ENCODE data around the gene MROH8. TPM values are rescaled to one million over a fixed set of nuclear protein-coding genes. Genes with fewer than 3 reads are reported as not detected.
A peak's percentile ranks its signal among the peaks of the same experiment; 100 is the strongest.

The MROH8 gene
- total and polyA plus RNA-seq, 2 of the 13 experiments (the other 11 are each of a cell fraction or from before 2014, with no cell fraction given), result 2.6 to 5.5 TPM

- TF ChIP-seq CEBPZ (IDR thresholded peaks at IDR 0.05; ENCODE audit: low read length) (no peak), MZF1 (CRISPR knock-in tag; IDR thresholded peaks at IDR 0.05; ENCODE audit: borderline replicate concordance) (0 out of 2 replicates have a peak, but pooled peaks have one; percentile 35), ELF3 (CRISPR knock-in tag; IDR thresholded peaks at IDR 0.05) (peak; percentile 89; the same call in 1 of the 2 replicates), HOXD1 (CRISPR knock-in tag; IDR thresholded peaks at IDR 0.05) (peak; percentile 89; the same call in 1 of the 2 replicates), ZNF383 (CRISPR knock-in tag; IDR thresholded peaks at IDR 0.05; ENCODE audit: borderline replicate concordance) (0 out of 2 replicates have a peak, but pooled peaks have one; percentile 72), NCOA1 (CRISPR knock-in tag; IDR thresholded peaks at IDR 0.05) (peak; percentile 76; the same call in 1 of the 2 replicates), RFXANK (CRISPR knock-in tag; IDR thresholded peaks at IDR 0.05) (peak; percentile 31; the same call in 1 of the 2 replicates), ZBTB10 (CRISPR knock-in tag; IDR thresholded peaks at IDR 0.05; ENCODE audit: borderline replicate concordance) (peak; percentile 49; the same call in 1 of the 2 replicates), ZFP41 (CRISPR knock-in tag; IDR thresholded peaks at IDR 0.05; ENCODE audit: borderline replicate concordance) (no peak), HNRNPLL (IDR thresholded peaks at IDR 0.05; ENCODE audit: low read depth, low read length, poor library complexity, severe bottlenecking) (peak; percentile 65), TEAD3 (CRISPR knock-in tag; optimal IDR thresholded peaks at IDR 0.05; ENCODE audit: borderline replicate concordance) (peak; percentile 61), IRF9 (CRISPR knock-in tag; IDR thresholded peaks at IDR 0.05; ENCODE audit: borderline replicate concordance) (peak; percentile 97; the same call in 1 of the 2 replicates), GTF3A (CRISPR knock-in tag; conservative IDR thresholded peaks at IDR 0.05) (peak; percentile 91; the same call in 1 of the 2 replicates), BCL6 (CRISPR knock-in tag; IDR thresholded peaks at IDR 0.05) (peak; percentile 38; the same call in 1 of the 2 replicates), ZNF382 (CRISPR knock-in tag; IDR thresholded peaks at IDR 0.05; ENCODE audit: borderline replicate concordance) (no peak), HOXA7 (CRISPR knock-in tag; IDR thresholded peaks at IDR 0.05) (no peak), KAT7 (CRISPR knock-in tag; IDR thresholded peaks at IDR 0.05; ENCODE audit: borderline replicate concordance) (peak; percentile 85), ARID3A (IDR thresholded peaks at IDR 0.05; ENCODE audit: low read depth, low read length) (no peak), ZBTB7A (CRISPR knock-in tag; IDR thresholded peaks at IDR 0.05) (no peak; the same call in 1 of the 2 replicates), ZSCAN31 (CRISPR knock-in tag; IDR thresholded peaks at IDR 0.05; ENCODE audit: low read depth) (peak; percentile 72)
Measured at GRCh38 chr20:37178839-37179682, at the start of gene MROH8, which contains the start of gene RPN2 (continued).

All from HepG2 (cell line).